Measurements from ENCODE around the gene GABPB2.

The GABPB2 gene

GRCh38 chr1:151145304-151146071 is 74.9 kb downstream of the GABPB2 start:
- H3K36me3 ChIP-seq (ENCODE audit: control insufficient read depth in 2 of 2, insufficient read depth in 2 of 2, low read length in 2 of 2) = no peaks in the 10 kb centered on the region
- no peaks in the 10 kb centered on the region for H3K27me3 ChIP-seq (ENCODE audit: control insufficient read depth in 1 of 2, insufficient read depth in 2 of 2, low read length in 2 of 2)
- H3K4me1 ChIP-seq (ENCODE audit: control insufficient read depth, insufficient read depth, low read length) = peaks cover 53% of the 10 kb centered on the region
- no peaks in the 10 kb centered on the region for H3K9me3 ChIP-seq (ENCODE audit: control insufficient read depth in 2 of 2, low read length in 2 of 2)
- H3K4me3 ChIP-seq (ENCODE audit: low read length in 2 of 2) = peak overlapping the region; percentile 71 to 88
- peak overlapping the region; percentile 66 to 85 for H3K9ac ChIP-seq (ENCODE audit: low read length in 2 of 2)
- peak overlapping the region; percentile 86 for H3K27ac ChIP-seq (ENCODE audit: low read length)

GRCh38 chr1:151146072-151146411 is 75.5 kb downstream of the GABPB2 start:
- peaks cover 53% of the 10 kb centered on the region for H3K4me1 ChIP-seq (ENCODE audit: control insufficient read depth, insufficient read depth, low read length)
- peak overlapping the region; percentile 86 for H3K27ac ChIP-seq (ENCODE audit: low read length)
- H3K27me3 ChIP-seq (ENCODE audit: control insufficient read depth in 1 of 2, insufficient read depth in 2 of 2, low read length in 2 of 2) = no peaks in the 10 kb centered on the region
- no peaks in the 10 kb centered on the region for H3K36me3 ChIP-seq (ENCODE audit: control insufficient read depth in 2 of 2, insufficient read depth in 2 of 2, low read length in 2 of 2)
- H3K4me3 ChIP-seq (ENCODE audit: low read length in 2 of 2) = peak overlapping the region; percentile 71 to 88
- H3K9me3 ChIP-seq (ENCODE audit: control insufficient read depth in 2 of 2, low read length in 2 of 2) = no peaks in the 10 kb centered on the region
- H3K9ac ChIP-seq (ENCODE audit: low read length in 2 of 2) = peak overlapping the region; percentile 66 to 85

GRCh38 chr1:151146412-151147131 is 76.0 kb downstream of the GABPB2 start, which contains the start of gene SEMA6C:
Gene SEMA6C (minus strand): TSS chr1:151146631. CDS start chr1:151142621, 4,010 bp downstream.
- Histone ChIP-seq H3K4me3 (ENCODE audit: low read length in 2 of 2) (peak within 1 kb of the TSS; percentile 73 to 88), H3K4me1 (ENCODE audit: control insufficient read depth, insufficient read depth, low read length) (peaks cover 53% of the 10 kb centered on the region), H3K27ac (ENCODE audit: low read length) (peak within 1 kb of the TSS; percentile 86), H3K9ac (ENCODE audit: low read length in 2 of 2) (peak within 1 kb of the TSS; percentile 84 to 85), H3K9me3 (ENCODE audit: control insufficient read depth in 2 of 2, low read length in 2 of 2) (no peaks in the 10 kb centered on the region), H3K36me3 (ENCODE audit: control insufficient read depth in 2 of 2, insufficient read depth in 2 of 2, low read length in 2 of 2) (no peaks in the 10 kb centered on the region), H3K27me3 (ENCODE audit: control insufficient read depth in 1 of 2, insufficient read depth in 2 of 2, low read length in 2 of 2) (no peaks in the 10 kb centered on the region)

GRCh38 chr1:151147132-151147503 is 76.6 kb downstream of the GABPB2 start:
- peak overlapping the region; percentile 84 to 85 for H3K9ac ChIP-seq (ENCODE audit: low read length in 2 of 2)
- H3K4me3 ChIP-seq (ENCODE audit: low read length in 2 of 2) = peak overlapping the region; percentile 73 to 88
- H3K27ac ChIP-seq (ENCODE audit: low read length) = peak overlapping the region; percentile 86
- H3K9me3 ChIP-seq (ENCODE audit: control insufficient read depth in 2 of 2, low read length in 2 of 2) = no peaks in the 10 kb centered on the region
- H3K36me3 ChIP-seq (ENCODE audit: control insufficient read depth in 2 of 2, insufficient read depth in 2 of 2, low read length in 2 of 2) = no peaks in the 10 kb centered on the region
- H3K27me3 ChIP-seq (ENCODE audit: control insufficient read depth in 1 of 2, insufficient read depth in 2 of 2, low read length in 2 of 2) = no peaks in the 10 kb centered on the region
- H3K4me1 ChIP-seq (ENCODE audit: control insufficient read depth, insufficient read depth, low read length) = peaks cover 51% of the 10 kb centered on the region

- H3K27me3 ChIP-seq (ENCODE audit: control insufficient read depth in 1 of 2, insufficient read depth in 2 of 2, low read length in 2 of 2) = no peaks in the 10 kb centered on the region
- peak overlapping the region in 1 of 2 donors; percentile 88 for H3K4me3 ChIP-seq (ENCODE audit: low read length in 2 of 2)
- H3K27ac ChIP-seq (ENCODE audit: low read length) = peak overlapping the region; percentile 86
- H3K36me3 ChIP-seq (ENCODE audit: control insufficient read depth in 2 of 2, insufficient read depth in 2 of 2, low read length in 2 of 2) = no peaks in the 10 kb centered on the region
- no peaks in the 10 kb centered on the region for H3K9me3 ChIP-seq (ENCODE audit: control insufficient read depth in 2 of 2, low read length in 2 of 2)
- H3K4me1 ChIP-seq (ENCODE audit: control insufficient read depth, insufficient read depth, low read length) = peaks cover 46% of the 10 kb centered on the region
- H3K9ac ChIP-seq (ENCODE audit: low read length in 2 of 2) = peak overlapping the region; percentile 84 to 85
Measured at GRCh38 chr1:151147665-151148064, 77.1 kb downstream of the GABPB2 start.

GRCh38 chr1:151156515-151156819 is 85.9 kb downstream of the GABPB2 start, which contains the start of gene TNFAIP8L2:
Gene TNFAIP8L2 (plus strand): TSS chr1:151156649. CDS start chr1:151158698, 2,049 bp downstream.
- Histone ChIP-seq H3K27ac (ENCODE audit: low read length) (no peak within 1 kb of the TSS), H3K27me3 (ENCODE audit: control insufficient read depth in 1 of 2, insufficient read depth in 2 of 2, low read length in 2 of 2) (no peaks in the 10 kb centered on the region), H3K36me3 (ENCODE audit: control insufficient read depth in 2 of 2, insufficient read depth in 2 of 2, low read length in 2 of 2) (peaks cover 24 to 30% of the 10 kb centered on the region in 2 donors), H3K9ac (ENCODE audit: low read length in 2 of 2) (no peak within 1 kb of the TSS), H3K4me1 (ENCODE audit: control insufficient read depth, insufficient read depth, low read length) (no peaks in the 10 kb centered on the region), H3K4me3 (ENCODE audit: low read length in 2 of 2) (peak within 1 kb of the TSS in 1 of 2 donors; percentile 44), H3K9me3 (ENCODE audit: control insufficient read depth in 2 of 2, low read length in 2 of 2) (no peaks in the 10 kb centered on the region)

- Histone ChIP-seq H3K27ac (ENCODE audit: low read length) (no peak overlapping the region), H3K36me3 (ENCODE audit: control insufficient read depth in 2 of 2, insufficient read depth in 2 of 2, low read length in 2 of 2) (peaks cover 28 to 36% of the 10 kb centered on the region in 2 donors), H3K9me3 (ENCODE audit: control insufficient read depth in 2 of 2, low read length in 2 of 2) (no peaks in the 10 kb centered on the region), H3K4me3 (ENCODE audit: low read length in 2 of 2) (peak overlapping the region in 1 of 2 donors; percentile 44), H3K4me1 (ENCODE audit: control insufficient read depth, insufficient read depth, low read length) (no peaks in the 10 kb centered on the region), H3K9ac (ENCODE audit: low read length in 2 of 2) (no peak overlapping the region), H3K27me3 (ENCODE audit: control insufficient read depth in 1 of 2, insufficient read depth in 2 of 2, low read length in 2 of 2) (no peaks in the 10 kb centered on the region)
Measured at GRCh38 chr1:151157067-151157531, 86.5 kb downstream of the GABPB2 start.

- Histone ChIP-seq H3K27me3 (ENCODE audit: control insufficient read depth in 1 of 2, insufficient read depth in 2 of 2, low read length in 2 of 2) (no peaks in the 10 kb centered on the region), H3K27ac (ENCODE audit: low read length) (no peak overlapping the region), H3K4me3 (ENCODE audit: low read length in 2 of 2) (no peak overlapping the region), H3K36me3 (ENCODE audit: control insufficient read depth in 2 of 2, insufficient read depth in 2 of 2, low read length in 2 of 2) (peaks cover 28 to 37% of the 10 kb centered on the region in 2 donors), H3K4me1 (ENCODE audit: control insufficient read depth, insufficient read depth, low read length) (no peaks in the 10 kb centered on the region), H3K9me3 (ENCODE audit: control insufficient read depth in 2 of 2, low read length in 2 of 2) (no peaks in the 10 kb centered on the region), H3K9ac (ENCODE audit: low read length in 2 of 2) (no peak overlapping the region)
Measured at GRCh38 chr1:151158326-151158725, 87.8 kb downstream of the GABPB2 start.

- Histone ChIP-seq H3K4me1 (ENCODE audit: control insufficient read depth, insufficient read depth, low read length) (peaks cover 4% of the 10 kb centered on the region), H3K4me3 (ENCODE audit: low read length in 2 of 2) (no peak overlapping the region), H3K9ac (ENCODE audit: low read length in 2 of 2) (no peak overlapping the region), H3K27me3 (ENCODE audit: control insufficient read depth in 1 of 2, insufficient read depth in 2 of 2, low read length in 2 of 2) (no peaks in the 10 kb centered on the region), H3K27ac (ENCODE audit: low read length) (peak overlapping the region; percentile 11), H3K36me3 (ENCODE audit: control insufficient read depth in 2 of 2, insufficient read depth in 2 of 2, low read length in 2 of 2) (peaks cover 28 to 37% of the 10 kb centered on the region in 2 donors), H3K9me3 (ENCODE audit: control insufficient read depth in 2 of 2, low read length in 2 of 2) (no peaks in the 10 kb centered on the region)
Measured at GRCh38 chr1:151158751-151159251, 88.2 kb downstream of the GABPB2 start.

- H3K9me3 ChIP-seq (ENCODE audit: control insufficient read depth in 2 of 2, low read length in 2 of 2) = no peaks in the 10 kb centered on the region
- peaks cover 7% of the 10 kb centered on the region for H3K4me1 ChIP-seq (ENCODE audit: control insufficient read depth, insufficient read depth, low read length)
- no peaks in the 10 kb centered on the region for H3K27me3 ChIP-seq (ENCODE audit: control insufficient read depth in 1 of 2, insufficient read depth in 2 of 2, low read length in 2 of 2)
- no peak overlapping the region for H3K27ac ChIP-seq (ENCODE audit: low read length)
- H3K36me3 ChIP-seq (ENCODE audit: control insufficient read depth in 2 of 2, insufficient read depth in 2 of 2, low read length in 2 of 2) = peaks cover 28 to 37% of the 10 kb centered on the region in 2 donors
- no peak overlapping the region for H3K9ac ChIP-seq (ENCODE audit: low read length in 2 of 2)
- H3K4me3 ChIP-seq (ENCODE audit: low read length in 2 of 2) = no peak overlapping the region
Measured at GRCh38 chr1:151159373-151159772, 88.8 kb downstream of the GABPB2 start.

Data from stomach smooth muscle (tissue), 2 donors.